Stimulated activated CD4-positive, alpha-beta T cell treated with anti-CD3 and anti-CD28 coated beads, Interleukin-15, amount 100 ng/mL, for 48 hours (primary cell): ENCODE measurements around the gene CDK18.

Experiments
- DNase-seq, 2 donors: peaks; one replicate each; pipeline ENCODE4 v3.0.0-alpha.2; 2020; ENCODE audit warnings: low read depth in 2 of 2

Gene CDK18

GRCh38 chr1:205536759-205537361 is 32.4 kb downstream of the CDK18 start:
- DNase-seq = no peak

- no peak for DNase-seq
These were observed 33.0 kb downstream of the CDK18 start for GRCh38 chr1:205537386-205538018.

- no peak for DNase-seq
These were observed 33.9 kb downstream of the CDK18 start for GRCh38 chr1:205538235-205538840.

- no peak for DNase-seq
These were observed 36.9 kb downstream of the CDK18 start for GRCh38 chr1:205541161-205541886.

GRCh38 chr1:205542367-205542766 is 37.9 kb downstream of the CDK18 start:
- DNase-seq = no peak

- peak in 1 of 2 donors; percentile 14 for DNase-seq
These were observed 39.2 kb downstream of the CDK18 start for GRCh38 chr1:205543351-205544301.

- no peak for DNase-seq
These were observed 40.8 kb downstream of the CDK18 start for GRCh38 chr1:205545001-205545919.

GRCh38 chr1:205545991-205546390 is 41.5 kb downstream of the CDK18 start:
- DNase-seq = no peak

- DNase-seq = no peak
These were observed 42.1 kb downstream of the CDK18 start for GRCh38 chr1:205546541-205546940.

GRCh38 chr1:205547936-205548827 is 43.7 kb downstream of the CDK18 start:
- no peak for DNase-seq

- no peak for DNase-seq
These were observed 49.8 kb downstream of the CDK18 start for GRCh38 chr1:205554026-205554811.

GRCh38 chr1:205561501-205562203 is 57.2 kb downstream of the CDK18 start:
- DNase-seq = no peak

GRCh38 chr1:205563927-205564441 is 59.5 kb downstream of the CDK18 start:
- DNase-seq = no peak

GRCh38 chr1:205565799-205566198 is 61.3 kb downstream of the CDK18 start:
- no peak for DNase-seq

- DNase-seq = no peak
These were observed 63.2 kb downstream of the CDK18 start for GRCh38 chr1:205567716-205568115.

GRCh38 chr1:205568135-205568468 is 63.6 kb downstream of the CDK18 start:
- DNase-seq = no peak

GRCh38 chr1:205568469-205569361 is 64.2 kb downstream of the CDK18 start:
- no peak for DNase-seq
